Renal cortical epithelial cell (primary cell): Measurements from ENCODE around the gene KRTAP1-5. TPM values are rescaled to one million over a fixed set of nuclear protein-coding genes. Genes with fewer than 3 reads are reported as not detected.
"Not testable (repeated sequence)": the region's sequence is repeated elsewhere in the genome, so short reads cannot be mapped to it uniquely, and the experiment has no call there.

Experiments used
- DNase-seq: peaks from one replicate; pipeline ENCODE4 v3.0.0-alpha.2; 2011; ENCODE audit warnings: low read depth
- total RNA-seq: library from RNA; depleted of rRNA; stranded (reverse); fragments of >200 nt; gene quantifications from 2 replicates; pipeline ENCODE4 v1.2.3, GENCODE V29; 2014

KRTAP1-5 gene
- total RNA-seq, 1 donor from 2014 or later = not detected

DNA sequence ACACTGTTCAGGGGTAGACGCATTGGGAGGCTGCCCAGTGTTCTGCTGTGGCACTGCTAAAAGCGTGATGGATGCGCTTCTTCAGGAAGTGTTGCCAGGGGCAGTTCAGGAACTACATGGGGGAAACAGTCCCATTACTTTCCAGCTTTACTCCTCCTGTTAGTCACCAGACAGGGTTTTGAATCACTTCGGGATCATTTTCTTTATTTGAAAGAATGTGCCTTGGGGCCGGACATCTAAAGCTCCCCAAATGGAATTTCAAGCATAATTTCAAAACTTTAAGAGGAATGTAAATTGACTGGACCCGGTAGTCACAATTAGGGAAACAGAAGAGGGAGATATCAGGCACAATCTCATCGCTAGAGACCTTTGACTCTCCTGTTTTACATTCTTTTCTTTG, 21.4 kb upstream of the KRTAP1-5 start:
- DNase-seq = no peak

DNA sequence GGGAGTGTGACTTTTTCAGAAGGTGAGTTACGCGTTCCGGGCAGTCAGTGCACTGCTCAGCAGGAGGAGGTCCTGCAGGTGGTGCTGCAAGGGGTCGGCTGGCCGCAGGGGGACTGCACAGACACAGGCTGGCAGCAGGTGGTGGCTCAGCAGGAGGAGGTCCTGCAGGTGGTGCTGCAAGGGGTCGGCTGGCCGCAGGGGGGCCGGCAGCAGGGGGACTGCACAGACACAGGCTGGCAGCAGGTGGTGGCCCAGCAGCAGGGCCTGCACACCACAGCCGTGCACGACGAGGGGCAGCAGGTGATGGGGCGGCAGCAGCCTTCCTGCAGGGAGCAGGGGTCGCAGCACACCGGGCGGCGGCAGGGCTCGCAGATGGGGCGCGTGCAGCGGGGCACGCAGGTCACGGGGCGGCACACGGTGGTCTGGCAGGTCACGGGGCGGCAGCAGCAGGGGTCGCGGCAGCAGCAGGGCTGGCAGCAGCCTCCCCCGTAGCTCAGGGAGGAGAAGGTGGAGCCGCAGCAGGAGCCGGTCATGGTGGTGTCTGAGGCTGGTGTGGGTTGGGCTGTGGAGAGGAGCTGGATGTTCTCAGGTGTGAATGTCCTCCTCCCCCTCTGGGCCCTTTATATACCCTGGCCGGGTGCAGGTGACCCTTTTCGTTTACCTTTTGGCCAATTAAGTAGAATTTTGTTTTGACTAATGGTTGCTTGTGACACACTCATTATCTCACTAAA, 19.9 kb upstream of the KRTAP1-5 start, which contains the start of gene KRTAP2-1:
KRTAP2-1 (minus strand) TSS at position 582 of the 731 bp plus-strand sequence; CDS start at position 533, 49 bp downstream.
- not testable (repeated sequence) for DNase-seq

DNA sequence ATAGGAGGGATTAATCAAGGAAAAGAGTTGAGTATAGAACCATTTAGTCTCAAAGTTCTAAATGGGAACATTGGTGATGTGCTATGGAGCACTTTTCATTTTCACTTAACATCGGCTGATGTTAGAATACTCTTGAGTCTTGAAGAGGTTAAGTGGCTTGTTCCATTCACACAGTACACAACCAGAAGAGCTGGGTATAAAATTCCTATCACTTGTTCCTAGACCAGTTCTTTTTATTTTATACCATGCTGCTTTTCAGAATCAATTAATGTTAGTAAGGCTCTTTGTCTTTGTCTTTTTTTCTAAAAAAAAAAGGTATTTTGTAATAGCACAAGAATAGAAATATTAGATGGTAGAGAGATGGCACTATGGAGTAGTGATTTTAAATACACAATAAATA, 15.9 kb upstream of the KRTAP1-5 start:
- no peak for DNase-seq

DNA sequence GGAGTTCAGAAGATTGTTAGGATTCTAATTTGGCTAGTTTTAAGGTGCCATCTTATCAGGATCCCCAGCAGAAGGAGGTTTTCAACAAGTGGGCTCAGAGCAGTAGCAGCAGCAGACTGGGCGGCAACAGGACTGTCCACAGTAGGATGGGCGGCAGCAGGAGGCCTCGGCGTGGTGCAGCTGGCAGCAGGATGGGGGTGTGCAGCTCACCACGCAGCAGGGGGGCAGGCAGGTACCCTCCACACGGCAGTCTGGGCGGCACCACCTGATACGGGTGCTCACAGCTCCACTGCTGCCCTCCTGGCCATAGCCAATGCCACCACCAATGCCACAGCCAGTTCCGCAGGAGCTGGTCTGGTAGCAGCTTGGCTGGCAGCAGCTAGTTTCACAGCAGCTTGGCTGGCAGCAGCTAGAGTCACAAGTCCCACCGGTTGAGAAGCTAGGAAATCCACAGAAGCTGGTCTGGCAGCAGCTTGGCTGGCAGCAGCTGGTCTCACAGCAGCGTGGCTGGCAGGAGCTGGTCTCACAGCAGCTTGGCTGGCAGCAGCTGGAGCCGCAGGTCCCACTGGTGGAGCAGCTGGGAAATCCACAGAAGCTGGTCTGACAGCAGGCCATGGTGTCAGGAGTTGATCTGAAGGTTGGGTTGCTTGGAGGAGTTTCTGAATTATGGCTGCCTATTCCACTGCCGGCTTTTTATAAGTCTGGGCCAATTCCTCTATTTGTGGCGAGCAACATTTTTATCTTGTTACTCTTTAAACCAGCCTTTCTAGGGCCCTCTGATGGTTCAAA, 14.0 kb upstream of the KRTAP1-5 start, which contains the start of gene KRTAP1-1:
KRTAP1-1 (minus strand) TSS at position 668 of the 789 bp plus-strand sequence; CDS start at position 615, 53 bp downstream.
- not testable (repeated sequence) for DNase-seq

DNA sequence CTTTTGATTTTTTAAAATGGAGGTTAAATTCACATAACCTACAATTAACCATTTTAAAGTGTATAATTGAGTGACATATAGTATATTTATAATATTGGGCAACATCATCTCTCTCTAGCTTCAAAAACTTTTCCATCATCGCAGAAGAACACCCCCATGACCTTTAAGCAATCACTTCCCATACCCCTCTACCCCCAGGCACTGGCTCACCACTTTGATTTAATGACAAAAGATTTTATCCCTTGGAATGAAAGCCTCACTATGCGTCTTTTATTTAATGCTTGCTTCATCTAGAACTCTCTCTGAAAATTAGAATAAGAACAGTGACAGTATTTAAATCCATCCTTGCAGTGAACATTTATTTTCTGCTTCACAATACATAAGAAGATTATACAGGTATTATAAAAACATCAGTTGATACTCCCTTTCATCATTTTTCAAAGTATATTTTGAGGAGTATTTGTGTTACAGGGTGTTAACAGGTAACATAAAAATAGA, 10.9 kb upstream of the KRTAP1-5 start:
- DNase-seq = no peak

DNA sequence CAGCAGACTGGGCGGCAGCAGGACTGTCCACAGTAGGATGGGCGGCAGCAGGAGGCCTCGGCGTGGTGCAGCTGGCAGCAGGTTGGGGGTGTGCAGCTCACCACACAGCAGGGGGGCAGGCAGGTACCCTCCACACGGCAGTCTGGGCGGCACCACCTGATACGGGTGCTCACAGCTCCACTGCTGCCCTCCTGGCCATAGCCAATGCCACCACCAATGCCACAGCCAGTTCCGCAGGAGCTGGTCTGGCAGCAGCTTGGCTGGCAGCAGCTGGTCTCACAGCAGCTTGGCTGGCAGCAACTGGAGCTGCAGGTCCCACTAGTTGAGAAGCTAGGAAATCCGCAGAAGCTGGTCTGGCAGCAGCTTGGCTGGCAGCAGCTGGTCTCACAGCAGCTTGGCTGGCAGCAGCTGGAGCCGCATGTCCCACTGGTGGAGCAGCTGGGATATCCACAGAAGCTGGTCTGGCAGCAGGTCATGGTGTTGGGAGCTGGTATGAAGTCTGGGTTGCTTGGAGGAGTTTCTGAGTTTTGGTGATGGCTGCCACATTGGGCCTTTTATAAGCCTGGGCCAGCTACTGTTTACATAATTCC, 7.4 kb upstream of the KRTAP1-5 start, which contains the start of gene KRTAP1-3:
KRTAP1-3 (minus strand) TSS at position 529 of the 590 bp plus-strand sequence; CDS start at position 476, 53 bp downstream.
- not testable (repeated sequence) for DNase-seq

DNA sequence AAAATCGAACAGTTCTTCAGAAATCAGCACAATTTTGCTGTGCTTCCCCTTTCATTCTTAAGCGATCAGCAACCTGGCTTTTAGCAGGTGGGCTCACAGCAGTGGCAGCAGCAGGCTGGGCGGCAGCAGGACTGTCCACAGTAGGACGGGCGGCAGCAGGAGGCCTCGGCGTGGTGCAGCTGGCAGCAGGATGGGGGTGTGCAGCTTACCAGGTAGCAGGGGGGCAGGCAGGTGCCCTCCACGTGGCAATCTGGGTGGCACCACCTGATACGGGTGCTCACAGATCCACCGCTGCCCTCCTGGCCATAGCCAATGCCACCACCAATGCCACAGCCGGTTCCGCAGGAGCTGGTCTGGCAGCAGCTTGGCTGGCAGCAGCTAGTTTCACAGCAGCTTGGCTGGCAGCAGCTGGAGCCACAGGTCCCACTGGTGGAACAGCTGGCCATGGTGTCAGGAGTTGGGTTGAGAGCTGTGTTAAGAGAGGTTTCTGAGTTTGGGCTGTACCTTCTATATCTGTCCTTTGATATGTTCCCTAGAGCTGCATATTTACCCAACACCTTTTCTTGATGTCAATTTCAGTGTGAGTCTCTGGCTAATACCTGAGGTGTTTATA, 2.7 kb upstream of the KRTAP1-5 start, which contains the start of gene KRTAP1-4:
KRTAP1-4 (minus strand) TSS at position 563 of the 613 bp plus-strand sequence; CDS start at position 446, 117 bp downstream.
- DNase-seq = no peak

DNA sequence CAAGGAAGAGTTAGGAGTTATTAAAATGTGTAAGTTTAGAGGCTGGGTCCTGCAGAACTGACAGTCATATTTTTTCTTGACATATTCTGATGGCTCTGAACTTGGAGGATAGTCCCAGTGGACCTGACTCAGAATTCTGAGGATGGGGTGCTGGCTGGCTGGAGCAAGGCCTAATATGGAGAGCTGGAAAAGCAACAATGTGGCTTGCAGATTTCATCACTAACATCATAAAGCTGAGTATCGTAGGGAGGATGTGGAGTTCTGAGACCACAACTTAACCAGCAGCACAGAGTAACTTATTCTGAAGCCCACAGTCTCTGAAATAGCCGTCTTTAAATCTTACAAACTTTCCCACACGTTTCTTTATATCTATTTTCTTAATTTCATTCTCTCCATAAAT, 2.3 kb downstream of the KRTAP1-5 start:
- DNase-seq = no peak

DNA sequence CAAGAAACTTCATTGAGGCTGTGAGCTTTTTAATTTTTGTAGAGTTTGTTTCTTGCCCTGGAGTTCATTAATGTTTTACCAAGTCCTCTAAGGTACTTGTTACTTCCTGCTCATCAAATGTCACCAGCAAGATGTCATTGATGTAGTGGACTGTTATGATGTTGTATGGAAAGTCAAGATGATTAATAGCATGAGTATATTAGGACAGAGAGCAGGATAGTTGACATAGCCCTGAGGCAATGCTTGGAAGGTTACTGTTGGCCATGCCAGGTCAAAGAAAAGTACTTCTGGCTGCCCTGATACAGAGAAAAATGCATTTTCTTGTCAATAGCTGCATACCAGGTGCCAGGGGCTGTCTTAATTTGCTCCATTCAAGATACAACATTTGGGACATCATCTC, 6.7 kb downstream of the KRTAP1-5 start:
- DNase-seq = no peak

DNA sequence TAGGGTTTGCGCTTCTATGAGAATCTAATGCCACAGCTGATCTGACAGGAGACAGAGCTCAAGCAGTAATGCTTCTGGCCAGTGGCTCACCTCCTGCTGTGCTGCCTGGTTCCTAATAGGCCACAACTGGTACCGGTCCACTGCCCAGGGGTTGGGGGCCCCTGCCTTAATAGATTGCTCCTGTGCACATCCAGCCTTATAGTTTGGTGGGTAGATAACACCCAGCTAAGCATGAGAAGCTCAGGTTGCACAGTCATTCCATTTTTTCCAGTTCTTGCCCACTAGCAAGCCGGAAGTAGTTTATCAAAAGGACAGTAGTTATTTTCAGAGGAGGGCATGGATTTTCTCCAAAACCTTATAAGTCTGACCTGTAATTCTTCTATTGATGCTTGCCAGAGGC, 7.6 kb downstream of the KRTAP1-5 start:
- DNase-seq = no peak

DNA sequence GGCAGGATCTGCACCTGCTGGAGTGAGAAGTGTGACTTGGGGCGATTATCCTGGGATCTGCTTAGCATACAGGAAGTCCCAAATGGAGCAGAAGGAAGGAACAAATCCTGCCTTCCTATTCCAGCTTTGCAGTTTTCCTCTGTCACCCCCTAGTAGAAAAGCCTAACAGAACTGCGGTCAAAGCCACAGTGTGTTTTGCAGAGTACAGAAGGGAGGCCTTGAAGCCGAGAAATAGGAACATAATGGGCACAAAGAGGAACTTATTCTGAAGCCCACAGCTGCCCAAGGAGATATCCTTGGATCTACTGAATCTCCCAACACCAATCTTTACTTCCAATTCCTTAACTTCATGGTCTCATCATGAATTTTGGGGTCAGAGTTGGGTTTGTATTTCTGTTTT, 8.5 kb downstream of the KRTAP1-5 start:
- DNase-seq = no peak

DNA sequence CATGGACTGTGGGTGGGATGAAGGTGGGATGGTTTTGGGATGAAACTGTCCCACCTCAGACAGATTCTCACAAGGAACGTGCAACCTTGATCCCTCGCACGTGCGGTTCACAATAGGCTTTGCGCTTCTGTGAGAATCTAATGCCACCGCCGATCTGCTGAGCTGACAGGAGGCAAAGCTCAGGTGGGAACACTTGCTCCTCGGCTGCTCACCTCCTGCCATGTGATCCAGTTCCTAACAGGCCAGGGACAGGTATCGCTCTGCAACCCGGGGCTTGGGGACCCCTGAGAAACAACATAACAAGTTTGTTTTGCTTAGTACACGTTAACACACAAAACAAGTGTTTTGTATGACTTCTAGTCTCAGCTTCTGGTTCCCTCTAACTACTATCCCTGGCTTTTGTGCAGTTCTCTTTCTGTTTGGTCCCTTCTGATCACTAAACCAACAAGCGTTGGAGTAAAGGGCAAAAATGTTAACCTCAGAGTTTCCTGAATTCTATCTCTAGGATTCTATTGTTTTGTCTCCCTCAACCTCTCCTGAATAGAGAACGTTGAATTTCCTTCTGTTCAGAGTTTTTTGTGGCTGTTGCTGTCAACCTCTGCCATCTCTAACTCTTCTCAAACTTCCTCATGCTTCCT, 10.3 kb downstream of the KRTAP1-5 start:
- no peak for DNase-seq

DNA sequence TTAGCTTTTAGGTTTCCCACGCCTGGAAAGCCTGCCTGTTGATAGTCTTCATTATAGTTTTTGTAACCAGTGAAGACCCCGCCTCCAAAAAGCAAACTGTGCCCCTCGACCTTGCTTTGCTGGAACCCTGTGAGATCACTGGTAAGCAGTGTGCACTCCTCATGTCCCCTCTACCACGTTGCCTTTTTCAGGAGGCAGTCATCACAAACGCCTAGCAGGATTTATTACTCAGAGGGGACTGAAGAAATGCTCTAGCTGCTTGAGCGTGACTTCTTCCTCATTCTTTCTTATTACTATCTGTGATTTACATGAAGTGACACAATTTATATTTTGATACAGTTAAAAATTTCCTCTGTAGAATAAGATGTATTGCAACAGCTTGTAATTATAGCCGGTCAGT, 11.6 kb downstream of the KRTAP1-5 start:
- DNase-seq = peak; percentile 34

DNA sequence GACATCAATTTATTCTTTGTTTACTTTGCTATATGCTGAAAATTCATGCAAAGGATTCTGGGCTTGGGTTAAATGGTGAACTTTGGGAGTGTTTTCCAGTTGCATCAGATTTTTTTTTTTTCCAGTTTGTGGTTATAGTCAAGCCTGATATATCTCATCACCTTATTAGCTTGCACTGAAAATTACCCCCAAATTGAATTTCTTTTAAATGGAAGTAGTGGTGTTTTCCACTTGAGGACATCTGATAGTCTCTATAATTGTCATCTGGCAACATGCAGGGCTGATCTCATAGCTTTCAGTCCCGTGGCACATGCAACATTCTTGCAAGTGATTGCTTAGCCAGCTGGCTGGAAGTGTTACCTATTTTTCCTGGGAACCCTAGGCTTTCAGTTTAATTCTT, 13.4 kb downstream of the KRTAP1-5 start:
- DNase-seq = no peak

DNA sequence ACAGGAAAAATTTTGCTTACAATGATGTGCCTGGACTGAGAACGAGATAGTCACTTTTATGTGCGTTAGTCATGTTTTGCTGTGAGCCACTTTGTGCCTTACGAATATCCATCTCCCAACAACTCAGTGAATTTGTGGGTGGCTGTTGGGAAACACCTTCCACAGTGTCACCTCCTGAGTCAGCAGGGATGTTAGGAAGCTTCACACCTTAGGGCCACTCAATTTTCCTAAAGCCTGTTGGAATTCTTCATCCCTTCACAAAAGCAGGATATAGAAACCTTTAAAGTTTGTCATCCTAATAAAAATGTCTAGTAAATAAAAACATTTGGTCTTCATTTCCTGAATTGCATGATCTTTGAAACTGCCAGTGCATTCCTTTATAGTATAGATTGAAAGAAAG, 13.8 kb downstream of the KRTAP1-5 start:
- DNase-seq = no peak

DNA sequence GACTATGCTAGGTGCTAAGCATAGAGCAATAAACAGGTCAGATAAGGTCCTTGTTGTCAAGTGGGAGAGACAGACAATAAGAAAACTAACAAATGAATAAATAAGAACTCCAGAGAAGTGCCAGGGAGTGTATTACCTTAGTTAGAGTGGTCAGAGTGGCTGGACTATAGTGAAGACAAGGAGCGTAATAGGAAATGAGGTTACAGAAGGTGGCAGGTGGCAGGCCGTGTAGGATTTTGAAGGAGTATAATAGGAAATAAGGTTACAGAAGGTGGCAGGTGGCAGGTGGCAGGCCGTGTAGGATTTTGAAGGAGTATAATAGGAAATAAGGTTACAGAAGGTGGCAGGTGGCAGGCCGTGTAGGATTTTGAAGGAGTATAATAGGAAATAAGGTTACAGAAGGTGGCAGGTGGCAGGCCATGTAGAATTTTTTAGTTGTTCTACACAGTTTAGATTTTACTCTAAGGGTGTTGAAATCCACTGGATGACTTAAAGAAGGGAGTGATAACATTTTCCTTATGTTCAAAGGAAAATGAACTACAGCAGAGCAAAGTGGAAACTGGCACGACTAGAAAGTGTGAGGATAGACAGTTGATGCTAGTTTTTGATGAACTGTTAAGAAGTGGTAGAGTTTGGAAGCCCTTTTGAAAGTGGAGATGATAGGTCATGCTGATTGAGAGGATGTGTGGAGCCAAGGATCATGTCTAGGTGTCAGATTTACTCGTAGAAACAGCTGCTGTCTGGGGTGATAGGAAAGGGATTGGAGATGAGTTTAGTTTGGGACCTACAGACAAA, 14.5 kb downstream of the KRTAP1-5 start:
- DNase-seq = no peak

DNA sequence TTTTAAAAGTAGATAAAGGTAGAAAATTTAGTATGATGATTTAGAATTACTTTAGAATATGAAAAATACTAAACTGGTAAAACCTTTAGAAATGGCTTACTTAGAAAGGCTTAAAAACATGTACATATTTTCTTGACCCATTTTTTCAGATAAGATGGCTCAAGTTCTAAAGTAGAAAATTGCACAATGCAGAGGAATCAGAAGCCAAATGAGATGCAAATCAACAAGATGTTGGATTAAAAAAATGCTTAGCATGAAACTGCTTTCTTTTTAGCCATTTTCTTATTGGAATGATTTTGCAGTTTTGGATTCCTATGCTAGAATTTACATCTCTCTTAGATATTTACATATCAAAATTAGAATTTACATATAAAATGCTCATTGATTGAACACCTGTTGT, 16.6 kb downstream of the KRTAP1-5 start:
- DNase-seq = no peak

DNA sequence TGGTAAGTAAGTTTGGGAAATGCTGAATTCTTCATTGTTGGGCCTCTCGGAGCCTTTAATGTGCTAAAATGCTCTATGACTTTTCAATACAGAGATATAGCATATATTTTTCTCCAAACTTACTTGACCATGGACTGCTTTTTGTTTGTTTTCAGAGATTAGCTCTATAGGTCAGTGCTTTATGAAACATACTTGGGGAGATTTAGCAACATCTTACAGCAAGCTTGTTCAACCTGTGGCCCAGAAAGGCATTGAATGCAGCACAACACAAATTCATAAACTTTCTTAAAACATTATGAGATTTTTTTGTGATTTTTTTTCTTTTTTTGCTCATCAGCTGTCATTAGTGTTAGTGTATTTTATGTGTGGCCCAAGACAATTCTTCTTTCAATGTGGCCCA, 17.1 kb downstream of the KRTAP1-5 start:
- no peak for DNase-seq

DNA sequence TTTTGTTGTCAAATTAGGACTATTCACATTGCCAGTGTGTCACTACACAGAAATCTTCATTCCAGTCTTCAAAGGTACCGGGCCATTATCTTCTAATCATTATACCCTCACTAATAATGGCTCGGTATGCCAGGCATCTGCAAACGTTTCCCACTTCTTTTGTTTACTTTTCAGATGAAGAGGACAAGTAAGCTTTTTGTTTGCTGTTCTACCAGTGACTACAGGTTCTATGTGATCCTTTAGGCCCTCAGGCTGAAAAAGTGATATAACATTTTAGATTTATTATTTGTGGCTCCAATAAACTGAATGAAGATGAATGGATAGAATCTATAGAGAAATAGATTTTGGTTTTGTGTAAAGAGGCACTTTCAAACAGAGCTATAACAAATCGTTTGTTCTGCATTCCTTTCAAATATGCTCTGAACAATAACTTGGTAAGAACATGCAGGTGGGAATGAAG, 17.7 kb downstream of the KRTAP1-5 start:
- peak; percentile 18 for DNase-seq

DNA sequence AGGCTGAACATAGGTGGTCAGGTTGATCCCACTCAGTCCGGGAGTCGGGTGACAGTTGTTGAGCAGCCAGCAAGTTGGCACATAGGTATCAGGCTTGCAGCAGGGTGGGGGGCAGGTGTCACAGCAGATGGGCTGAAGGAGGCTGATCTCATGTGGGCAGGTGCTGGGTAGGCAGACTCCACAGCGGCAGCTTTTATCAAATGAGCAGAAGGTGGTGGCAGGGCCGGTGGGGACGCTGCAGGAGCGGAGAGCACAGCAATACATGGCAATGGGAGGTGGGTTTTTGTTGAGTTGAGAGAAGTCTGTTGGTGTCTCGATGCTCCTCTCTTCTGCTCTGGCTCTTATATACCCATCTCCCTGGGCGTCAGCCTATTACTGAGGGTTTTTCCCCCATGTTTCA, 18.2 kb downstream of the KRTAP1-5 start, which contains the start of gene KRTAP3-1:
KRTAP3-1 (minus strand) TSS at position 318 of the 400 bp plus-strand sequence; CDS start at position 264, 54 bp downstream.
- DNase-seq = no peak
